ENCODE results near the gene SOX6. TPM values are rescaled to one million over a fixed set of nuclear protein-coding genes. Genes with fewer than 3 reads are reported as not detected.

Gene SOX6
- total and polyA plus RNA-seq, 2 experiments from 2014 or later, result 0.03 to 0.66 TPM

DNA sequence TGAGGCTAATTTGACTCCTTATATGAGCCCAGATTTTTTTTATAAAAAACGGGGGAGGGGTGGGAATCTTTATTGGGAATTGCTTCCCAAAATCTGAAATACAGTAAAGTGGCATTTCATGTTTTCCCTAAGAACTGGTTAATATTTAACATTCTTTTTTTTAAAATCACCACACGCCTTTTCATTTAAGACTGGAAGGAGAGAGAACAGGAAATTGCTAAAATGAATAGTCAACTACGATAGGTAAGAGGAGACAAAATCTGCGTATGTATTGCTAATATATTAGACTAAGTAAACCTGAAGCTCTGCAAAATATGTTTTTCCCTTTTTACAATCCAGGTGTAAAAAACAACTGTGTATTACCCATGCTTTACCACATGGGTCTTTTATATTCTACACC, 57.0 kb downstream of the SOX6 start:
- TF ChIP-seq JUNB (IDR thresholded peaks at IDR 0.05; ENCODE audit: unreplicated experiment), result no peak
- TF ChIP-seq ZNF114 (CRISPR knock-in tag; IDR thresholded peaks at IDR 0.05), result no peak
- no peak for TF ChIP-seq ZNF331 (CRISPR knock-in tag; IDR thresholded peaks at IDR 0.05; ENCODE audit: low read depth)
- TF ChIP-seq EZH2 (IDR thresholded peaks at IDR 0.05; ENCODE audit: low read depth, unreplicated experiment), result no peak
- TF ChIP-seq, protein P1, sequence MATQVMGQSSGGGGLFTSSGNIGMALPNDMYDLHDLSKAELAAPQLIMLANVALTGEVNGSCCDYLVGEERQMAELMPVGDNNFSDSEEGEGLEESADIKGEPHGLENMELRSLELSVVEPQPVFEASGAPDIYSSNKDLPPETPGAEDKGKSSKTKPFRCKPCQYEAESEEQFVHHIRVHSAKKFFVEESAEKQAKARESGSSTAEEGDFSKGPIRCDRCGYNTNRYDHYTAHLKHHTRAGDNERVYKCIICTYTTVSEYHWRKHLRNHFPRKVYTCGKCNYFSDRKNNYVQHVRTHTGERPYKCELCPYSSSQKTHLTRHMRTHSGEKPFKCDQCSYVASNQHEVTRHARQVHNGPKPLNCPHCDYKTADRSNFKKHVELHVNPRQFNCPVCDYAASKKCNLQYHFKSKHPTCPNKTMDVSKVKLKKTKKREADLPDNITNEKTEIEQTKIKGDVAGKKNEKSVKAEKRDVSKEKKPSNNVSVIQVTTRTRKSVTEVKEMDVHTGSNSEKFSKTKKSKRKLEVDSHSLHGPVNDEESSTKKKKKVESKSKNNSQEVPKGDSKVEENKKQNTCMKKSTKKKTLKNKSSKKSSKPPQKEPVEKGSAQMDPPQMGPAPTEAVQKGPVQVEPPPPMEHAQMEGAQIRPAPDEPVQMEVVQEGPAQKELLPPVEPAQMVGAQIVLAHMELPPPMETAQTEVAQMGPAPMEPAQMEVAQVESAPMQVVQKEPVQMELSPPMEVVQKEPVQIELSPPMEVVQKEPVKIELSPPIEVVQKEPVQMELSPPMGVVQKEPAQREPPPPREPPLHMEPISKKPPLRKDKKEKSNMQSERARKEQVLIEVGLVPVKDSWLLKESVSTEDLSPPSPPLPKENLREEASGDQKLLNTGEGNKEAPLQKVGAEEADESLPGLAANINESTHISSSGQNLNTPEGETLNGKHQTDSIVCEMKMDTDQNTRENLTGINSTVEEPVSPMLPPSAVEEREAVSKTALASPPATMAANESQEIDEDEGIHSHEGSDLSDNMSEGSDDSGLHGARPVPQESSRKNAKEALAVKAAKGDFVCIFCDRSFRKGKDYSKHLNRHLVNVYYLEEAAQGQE (IDR thresholded peaks at IDR 0.05; ENCODE audit: unreplicated experiment), result no peak
- TF ChIP-seq EZH2phosphoT487 (IDR thresholded peaks at IDR 0.05; ENCODE audit: unreplicated experiment), result no peak
- H3K27ac Mint-ChIP-seq, result no peak overlapping the region
- H3K27me3 Mint-ChIP-seq (ENCODE audit: insufficient read depth, low read depth, poor library complexity), result no peaks in the 10 kb centered on the region
- no peaks in the 10 kb centered on the region for H3F3A ChIP-seq (replicated peaks; ENCODE audit: low read depth)
- H2AFZ ChIP-seq, result no peak overlapping the region
- ATAC-seq (no peak), DNase-seq (ENCODE audit: low spot score) (no peak)
- no peak overlapping the region for H3K27ac ChIP-seq (ENCODE audit: low read depth)
- H3K27me3 ChIP-seq (ENCODE audit: insufficient read depth), result no peaks in the 10 kb centered on the region
- no peaks in the 10 kb centered on the region for H3K36me3 ChIP-seq (ENCODE audit: insufficient read depth)
- H3K9me2 ChIP-seq (ENCODE audit: insufficient read depth), result no peaks in the 10 kb centered on the region
- H4K20me1 ChIP-seq (replicated peaks; ENCODE audit: insufficient read depth), result no peaks in the 10 kb centered on the region
- no peak overlapping the region for H3K4me3 ChIP-seq
- no peak overlapping the region for H3K4me3 Mint-ChIP-seq
- H3K4me2 ChIP-seq, result no peak overlapping the region
- no peaks in the 10 kb centered on the region for H3K9me3 Mint-ChIP-seq
- no peaks in the 10 kb centered on the region for H3K36me3 Mint-ChIP-seq (ENCODE audit: low read depth)
- H3K79me2 ChIP-seq (replicated peaks; ENCODE audit: insufficient read depth), result no peaks in the 10 kb centered on the region
- H3K4me1 Mint-ChIP-seq, result peaks cover 9% of the 10 kb centered on the region; the same call in 2 of the 3 replicates
- 0 out of 2 replicates have a peak, but pooled peaks cover 7% of the 10 kb centered on the region for H3K4me1 ChIP-seq (ENCODE audit: insufficient read depth)

DNA sequence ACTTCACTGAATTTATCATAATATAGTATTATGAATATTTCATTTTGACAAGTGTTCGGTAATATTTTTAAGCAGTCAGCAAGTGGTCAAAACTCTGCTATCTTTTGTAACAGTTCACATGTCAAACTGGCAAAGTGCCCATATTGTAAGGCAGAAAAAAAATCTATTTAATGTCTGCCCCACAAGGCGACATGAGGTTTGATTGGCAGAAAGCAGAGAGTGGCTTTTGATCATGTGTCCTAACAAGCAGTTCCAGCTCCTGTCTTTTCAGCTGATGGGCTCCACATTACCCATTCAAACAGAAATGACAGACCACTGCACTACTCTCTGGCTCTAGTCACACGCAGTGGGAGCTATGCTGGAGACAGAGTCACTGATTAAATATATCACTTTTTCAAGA, 59.0 kb downstream of the SOX6 start:
- Histone ChIP-seq H3K4me2 (no peak overlapping the region), H3K27me3 (ENCODE audit: insufficient read depth) (no peaks in the 10 kb centered on the region), H3K79me2 (replicated peaks; ENCODE audit: insufficient read depth) (no peaks in the 10 kb centered on the region), H3K4me1 (ENCODE audit: insufficient read depth) (0 out of 2 replicates have a peak, but pooled peaks cover 7% of the 10 kb centered on the region), H3K4me3 (no peak overlapping the region), H4K20me1 (replicated peaks; ENCODE audit: insufficient read depth) (no peaks in the 10 kb centered on the region), H2AFZ (no peak overlapping the region), H3F3A (replicated peaks; ENCODE audit: low read depth) (no peaks in the 10 kb centered on the region), H3K9me2 (ENCODE audit: insufficient read depth) (no peaks in the 10 kb centered on the region), H3K27ac (ENCODE audit: low read depth) (no peak overlapping the region), H3K36me3 (ENCODE audit: insufficient read depth) (no peaks in the 10 kb centered on the region)
- Mint-ChIP-seq H3K27me3 (ENCODE audit: insufficient read depth, low read depth, poor library complexity) (no peaks in the 10 kb centered on the region), H3K36me3 (ENCODE audit: low read depth) (no peaks in the 10 kb centered on the region), H3K4me3 (no peak overlapping the region), H3K9me3 (no peaks in the 10 kb centered on the region), H3K27ac (no peak overlapping the region), H3K4me1 (peaks cover 18% of the 10 kb centered on the region; the same call in 2 of the 3 replicates)
- ATAC-seq (no peak), DNase-seq (ENCODE audit: low spot score) (no peak)
- TF ChIP-seq, protein P2, sequence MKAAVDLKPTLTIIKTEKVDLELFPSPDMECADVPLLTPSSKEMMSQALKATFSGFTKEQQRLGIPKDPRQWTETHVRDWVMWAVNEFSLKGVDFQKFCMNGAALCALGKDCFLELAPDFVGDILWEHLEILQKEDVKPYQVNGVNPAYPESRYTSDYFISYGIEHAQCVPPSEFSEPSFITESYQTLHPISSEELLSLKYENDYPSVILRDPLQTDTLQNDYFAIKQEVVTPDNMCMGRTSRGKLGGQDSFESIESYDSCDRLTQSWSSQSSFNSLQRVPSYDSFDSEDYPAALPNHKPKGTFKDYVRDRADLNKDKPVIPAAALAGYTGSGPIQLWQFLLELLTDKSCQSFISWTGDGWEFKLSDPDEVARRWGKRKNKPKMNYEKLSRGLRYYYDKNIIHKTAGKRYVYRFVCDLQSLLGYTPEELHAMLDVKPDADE (IDR thresholded peaks at IDR 0.05), result no peak
- no peak for TF ChIP-seq NANOG (IDR thresholded peaks at IDR 0.05; ENCODE audit: borderline replicate concordance)
- TF ChIP-seq ZNF114 (CRISPR knock-in tag; IDR thresholded peaks at IDR 0.05), result no peak
- no peak for TF ChIP-seq EZH2phosphoT487 (IDR thresholded peaks at IDR 0.05; ENCODE audit: unreplicated experiment)
- TF ChIP-seq JUNB (IDR thresholded peaks at IDR 0.05; ENCODE audit: unreplicated experiment), result no peak
- TF ChIP-seq ZNF331 (CRISPR knock-in tag; IDR thresholded peaks at IDR 0.05; ENCODE audit: low read depth), result no peak
- TF ChIP-seq POLR2AphosphoS5 (IDR thresholded peaks at IDR 0.05; ENCODE audit: low read depth), result no peak
- TF ChIP-seq, protein P3, sequence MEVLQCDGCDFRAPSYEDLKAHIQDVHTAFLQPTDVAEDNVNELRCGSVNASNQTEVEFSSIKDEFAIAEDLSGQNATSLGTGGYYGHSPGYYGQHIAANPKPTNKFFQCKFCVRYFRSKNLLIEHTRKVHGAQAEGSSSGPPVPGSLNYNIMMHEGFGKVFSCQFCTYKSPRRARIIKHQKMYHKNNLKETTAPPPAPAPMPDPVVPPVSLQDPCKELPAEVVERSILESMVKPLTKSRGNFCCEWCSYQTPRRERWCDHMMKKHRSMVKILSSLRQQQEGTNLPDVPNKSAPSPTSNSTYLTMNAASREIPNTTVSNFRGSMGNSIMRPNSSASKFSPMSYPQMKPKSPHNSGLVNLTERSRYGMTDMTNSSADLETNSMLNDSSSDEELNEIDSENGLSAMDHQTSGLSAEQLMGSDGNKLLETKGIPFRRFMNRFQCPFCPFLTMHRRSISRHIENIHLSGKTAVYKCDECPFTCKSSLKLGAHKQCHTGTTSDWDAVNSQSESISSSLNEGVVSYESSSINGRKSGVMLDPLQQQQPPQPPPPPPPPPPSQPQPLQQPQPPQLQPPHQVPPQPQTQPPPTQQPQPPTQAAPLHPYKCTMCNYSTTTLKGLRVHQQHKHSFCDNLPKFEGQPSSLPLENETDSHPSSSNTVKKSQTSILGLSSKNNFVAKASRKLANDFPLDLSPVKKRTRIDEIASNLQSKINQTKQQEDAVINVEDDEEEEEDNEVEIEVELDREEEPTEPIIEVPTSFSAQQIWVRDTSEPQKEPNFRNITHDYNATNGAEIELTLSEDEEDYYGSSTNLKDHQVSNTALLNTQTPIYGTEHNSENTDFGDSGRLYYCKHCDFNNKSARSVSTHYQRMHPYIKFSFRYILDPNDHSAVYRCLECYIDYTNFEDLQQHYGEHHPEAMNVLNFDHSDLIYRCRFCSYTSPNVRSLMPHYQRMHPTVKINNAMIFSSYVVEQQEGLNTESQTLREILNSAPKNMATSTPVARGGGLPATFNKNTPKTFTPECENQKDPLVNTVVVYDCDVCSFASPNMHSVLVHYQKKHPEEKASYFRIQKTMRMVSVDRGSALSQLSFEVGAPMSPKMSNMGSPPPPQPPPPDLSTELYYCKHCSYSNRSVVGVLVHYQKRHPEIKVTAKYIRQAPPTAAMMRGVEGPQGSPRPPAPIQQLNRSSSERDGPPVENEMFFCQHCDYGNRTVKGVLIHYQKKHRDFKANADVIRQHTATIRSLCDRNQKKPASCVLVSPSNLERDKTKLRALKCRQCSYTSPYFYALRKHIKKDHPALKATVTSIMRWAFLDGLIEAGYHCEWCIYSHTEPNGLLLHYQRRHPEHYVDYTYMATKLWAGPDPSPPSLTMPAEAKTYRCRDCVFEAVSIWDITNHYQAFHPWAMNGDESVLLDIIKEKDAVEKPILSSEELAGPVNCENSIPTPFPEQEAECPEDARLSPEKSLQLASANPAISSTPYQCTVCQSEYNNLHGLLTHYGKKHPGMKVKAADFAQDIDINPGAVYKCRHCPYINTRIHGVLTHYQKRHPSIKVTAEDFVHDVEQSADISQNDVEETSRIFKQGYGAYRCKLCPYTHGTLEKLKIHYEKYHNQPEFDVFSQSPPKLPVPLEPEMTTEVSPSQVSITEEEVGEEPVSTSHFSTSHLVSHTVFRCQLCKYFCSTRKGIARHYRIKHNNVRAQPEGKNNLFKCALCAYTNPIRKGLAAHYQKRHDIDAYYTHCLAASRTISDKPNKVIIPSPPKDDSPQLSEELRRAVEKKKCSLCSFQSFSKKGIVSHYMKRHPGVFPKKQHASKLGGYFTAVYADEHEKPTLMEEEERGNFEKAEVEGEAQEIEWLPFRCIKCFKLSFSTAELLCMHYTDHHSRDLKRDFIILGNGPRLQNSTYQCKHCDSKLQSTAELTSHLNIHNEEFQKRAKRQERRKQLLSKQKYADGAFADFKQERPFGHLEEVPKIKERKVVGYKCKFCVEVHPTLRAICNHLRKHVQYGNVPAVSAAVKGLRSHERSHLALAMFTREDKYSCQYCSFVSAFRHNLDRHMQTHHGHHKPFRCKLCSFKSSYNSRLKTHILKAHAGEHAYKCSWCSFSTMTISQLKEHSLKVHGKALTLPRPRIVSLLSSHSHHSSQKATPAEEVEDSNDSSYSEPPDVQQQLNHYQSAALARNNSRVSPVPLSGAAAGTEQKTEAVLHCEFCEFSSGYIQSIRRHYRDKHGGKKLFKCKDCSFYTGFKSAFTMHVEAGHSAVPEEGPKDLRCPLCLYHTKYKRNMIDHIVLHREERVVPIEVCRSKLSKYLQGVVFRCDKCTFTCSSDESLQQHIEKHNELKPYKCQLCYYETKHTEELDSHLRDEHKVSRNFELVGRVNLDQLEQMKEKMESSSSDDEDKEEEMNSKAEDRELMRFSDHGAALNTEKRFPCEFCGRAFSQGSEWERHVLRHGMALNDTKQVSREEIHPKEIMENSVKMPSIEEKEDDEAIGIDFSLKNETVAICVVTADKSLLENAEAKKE (CRISPR knock-in tag; IDR thresholded peaks at IDR 0.05), result no peak
- no peak for TF ChIP-seq CREB1 (CRISPR knock-in tag; IDR thresholded peaks at IDR 0.05; ENCODE audit: low read depth)
- TF ChIP-seq STAT1 (IDR thresholded peaks at IDR 0.05; ENCODE audit: unreplicated experiment), result no peak

Data from GM23338 (cell line).